ENCODE data around the gene RBMS3.
"Not testable (repeated sequence)": the region's sequence is repeated elsewhere in the genome, so short reads cannot be mapped to it uniquely, and the experiment has no call there.

The RBMS3 gene

DNA sequence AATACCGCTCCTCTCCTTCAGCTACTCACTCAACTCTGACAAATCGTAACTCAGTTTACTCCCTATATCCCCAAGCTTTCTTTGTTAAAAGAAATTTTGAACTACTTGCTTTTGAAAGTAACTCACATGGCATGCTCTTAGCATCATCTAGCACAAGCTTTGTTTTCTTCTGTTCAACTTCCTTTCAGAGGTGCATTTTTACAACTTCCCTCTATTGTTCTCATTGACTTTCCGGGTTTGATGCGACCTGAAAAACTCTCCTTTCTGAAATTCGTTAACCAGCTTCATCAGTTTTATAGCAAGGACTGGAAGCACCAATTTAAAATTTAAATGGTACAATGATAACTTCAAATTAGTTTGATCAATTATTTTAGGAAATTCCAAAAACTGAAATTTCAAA is 696.0 kb downstream of the RBMS3 start:
- no peak for DNase-seq (ENCODE audit: extremely low read depth in 1 of 2, low read depth in 1 of 2)

DNA sequence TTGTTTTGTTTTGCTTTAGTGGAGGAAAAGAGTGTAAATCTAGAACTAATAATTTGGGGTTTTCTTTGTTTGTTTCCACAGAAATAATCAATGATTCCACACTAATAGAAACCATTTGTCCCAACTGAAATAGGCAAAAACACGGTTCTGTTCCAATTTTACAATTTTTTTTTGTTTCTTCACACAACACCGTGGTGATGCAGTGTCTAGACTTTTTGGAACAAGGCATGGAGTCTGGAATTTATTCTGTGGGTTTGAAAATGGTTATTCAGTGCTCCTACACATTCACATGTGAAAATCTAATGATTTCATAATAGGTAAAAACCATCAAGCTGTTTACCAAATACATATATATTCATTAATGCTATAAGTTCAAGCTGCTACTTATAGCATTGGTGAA is 696.5 kb downstream of the RBMS3 start:
- DNase-seq (ENCODE audit: extremely low read depth in 1 of 2, low read depth in 1 of 2) = no peak

DNA sequence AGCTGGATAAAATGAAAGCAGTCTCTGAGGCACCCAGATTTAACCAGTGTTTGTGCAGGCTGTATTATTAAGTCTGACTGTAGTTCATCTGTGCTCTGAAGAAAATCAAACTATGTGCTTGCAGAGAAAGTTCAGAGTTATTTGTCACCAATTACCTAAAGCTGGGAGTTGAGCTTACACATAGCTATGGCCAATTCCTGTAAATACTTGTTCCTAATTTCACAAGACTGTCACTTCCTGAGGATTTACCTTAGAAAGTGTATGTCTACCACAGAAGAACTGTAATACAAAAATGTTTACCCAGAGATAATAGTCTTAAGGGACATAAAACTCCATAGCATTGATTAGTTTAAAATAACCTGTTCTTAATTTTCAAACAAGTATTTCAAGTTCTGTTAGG is 697.2 kb downstream of the RBMS3 start:
- no peak for DNase-seq (ENCODE audit: extremely low read depth in 1 of 2, low read depth in 1 of 2)

DNA sequence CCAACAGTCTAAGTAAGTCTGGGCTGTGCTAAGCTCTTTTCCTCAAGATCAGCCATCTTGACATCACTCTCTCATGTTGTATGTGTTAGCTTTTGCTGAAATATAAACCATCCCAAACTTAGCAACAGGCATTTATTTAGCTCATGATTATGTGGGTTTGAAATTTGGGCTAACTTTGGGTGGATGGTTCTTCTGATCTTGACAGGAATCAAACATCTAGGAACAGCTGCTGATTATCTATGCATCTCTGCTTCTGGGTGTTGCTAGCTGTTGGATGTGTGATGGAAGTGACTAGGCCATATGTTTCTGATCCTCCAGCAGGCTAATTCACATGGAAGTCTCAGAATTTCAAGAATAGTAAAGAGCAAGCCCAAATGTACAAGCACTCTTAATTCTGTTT is 710.3 kb downstream of the RBMS3 start:
- no peak for DNase-seq (ENCODE audit: extremely low read depth in 1 of 2, low read depth in 1 of 2)

DNA sequence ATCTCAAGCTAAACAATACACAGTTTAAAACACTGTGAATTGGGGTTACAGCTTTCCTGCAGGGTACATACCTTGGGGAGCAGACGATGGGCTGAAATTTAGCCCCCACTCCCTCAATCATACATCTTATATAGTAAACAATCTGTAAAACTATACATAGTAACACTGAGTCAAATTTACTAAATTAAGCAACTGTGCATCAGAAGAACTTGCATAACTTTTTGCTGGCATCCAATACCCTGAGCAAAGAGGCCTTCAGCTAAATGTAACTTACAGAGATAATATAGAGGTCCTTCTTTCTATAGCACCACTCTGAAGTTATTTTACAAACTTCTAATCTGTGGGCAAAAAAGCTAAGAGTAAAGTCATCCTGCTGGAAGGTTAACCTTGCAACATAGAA is 721.9 kb downstream of the RBMS3 start:
- no peak for DNase-seq (ENCODE audit: extremely low read depth in 1 of 2, low read depth in 1 of 2)

DNA sequence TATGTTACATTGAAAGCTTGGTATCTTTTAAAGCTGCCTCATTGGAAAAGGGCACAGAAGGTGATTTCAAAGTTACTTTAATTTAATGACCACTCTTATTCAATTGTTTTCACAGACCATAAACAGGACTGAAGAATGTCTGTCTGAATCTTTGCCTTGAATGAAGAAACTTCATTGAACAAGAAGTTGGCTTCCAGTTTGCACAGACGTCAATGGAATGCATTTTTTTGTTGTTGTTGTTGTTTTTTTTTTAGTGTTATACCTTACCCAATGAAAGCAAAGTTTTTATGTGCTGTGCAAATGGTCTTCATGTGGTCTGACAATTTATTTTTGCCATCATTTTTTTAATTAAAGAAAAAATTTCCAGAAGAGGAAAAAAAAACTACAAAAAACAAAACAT is 722.9 kb downstream of the RBMS3 start:
- no peak for DNase-seq (ENCODE audit: extremely low read depth in 1 of 2, low read depth in 1 of 2)

DNA sequence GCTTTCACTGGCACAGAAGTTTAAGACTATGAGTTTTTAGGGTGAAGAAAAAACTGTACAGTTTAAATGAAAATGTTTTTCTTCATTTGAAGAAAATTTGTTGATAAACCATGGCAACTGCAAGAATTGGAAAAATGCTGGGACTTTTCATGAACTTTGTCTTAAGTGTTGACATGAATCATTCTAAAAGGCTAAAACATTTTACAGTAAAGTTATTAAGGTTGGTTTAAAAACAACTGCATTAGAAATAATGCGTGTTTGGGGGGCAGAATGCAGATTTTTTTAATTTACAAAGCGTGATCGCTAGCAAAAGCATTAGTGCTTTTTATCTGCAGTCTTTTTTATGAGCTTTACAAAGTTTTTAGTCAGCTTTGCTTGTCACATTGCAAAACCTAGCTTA is 723.6 kb downstream of the RBMS3 start:
- DNase-seq (ENCODE audit: extremely low read depth in 1 of 2, low read depth in 1 of 2) = no peak

DNA sequence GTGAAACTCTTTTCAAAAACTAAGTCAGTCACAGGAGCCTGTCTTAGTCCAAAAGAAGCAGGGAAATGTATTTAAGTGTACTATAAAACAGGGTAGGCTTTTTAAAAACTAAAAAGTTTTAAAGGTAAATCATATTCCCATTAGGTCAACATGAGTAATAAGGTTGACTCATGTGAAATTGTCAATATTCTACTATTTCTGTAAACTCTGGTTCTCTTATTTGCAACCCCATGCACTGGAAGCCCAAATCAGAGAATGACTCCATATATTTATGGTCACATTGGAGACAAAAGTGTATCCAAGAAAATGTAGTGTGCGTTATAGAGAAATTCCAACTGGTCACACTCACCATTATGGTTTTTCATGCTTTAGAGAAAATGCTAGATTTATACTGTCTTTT is 725.2 kb downstream of the RBMS3 start:
- no peak for DNase-seq (ENCODE audit: extremely low read depth in 1 of 2, low read depth in 1 of 2)

DNA sequence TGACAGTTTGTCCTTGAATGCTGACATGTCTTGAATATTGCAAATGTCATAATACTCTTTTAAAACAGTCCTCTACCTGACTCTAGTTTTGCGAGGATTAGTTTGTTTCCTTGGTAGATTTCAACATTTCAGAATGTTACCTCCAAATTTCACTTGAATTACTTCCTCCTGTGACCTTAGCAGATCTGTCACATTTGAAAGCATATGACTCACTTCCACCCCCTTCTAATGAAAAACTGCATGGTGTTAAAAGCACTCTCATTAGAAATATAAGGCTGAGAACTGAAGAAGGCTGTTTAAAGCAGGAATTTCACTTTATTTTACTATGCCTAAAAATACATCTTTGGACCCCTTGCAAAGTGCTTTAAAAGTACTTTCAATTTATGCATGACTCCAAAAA is 726.8 kb downstream of the RBMS3 start:
- no peak for DNase-seq (ENCODE audit: extremely low read depth in 1 of 2, low read depth in 1 of 2)

DNA sequence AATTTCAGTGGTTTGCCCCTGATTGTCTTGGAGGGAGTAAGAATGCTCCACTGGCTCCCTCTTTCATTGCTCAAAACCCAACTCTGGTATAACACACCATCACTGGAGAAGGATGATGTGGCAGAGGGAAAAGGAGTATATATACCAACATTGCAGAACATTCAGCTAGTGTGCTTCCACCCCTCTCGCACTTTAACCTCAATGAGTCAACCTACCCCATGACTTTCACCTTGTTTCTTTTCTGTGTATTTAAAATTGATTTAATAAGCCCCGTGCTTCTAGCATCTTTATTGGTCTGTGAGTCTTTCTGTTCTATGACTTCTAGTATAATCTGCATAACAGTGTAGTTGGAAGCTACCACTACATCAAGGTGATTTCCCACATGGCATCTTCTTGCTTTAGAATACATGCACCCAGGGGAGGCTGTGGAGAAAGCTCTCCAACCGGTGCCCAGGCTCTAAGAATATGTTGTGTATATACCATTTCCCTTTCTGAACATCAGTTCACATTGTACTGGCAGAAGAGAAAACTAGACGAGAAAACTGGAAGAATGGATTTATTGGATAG is 730.4 kb downstream of the RBMS3 start:
- no peak for DNase-seq (ENCODE audit: extremely low read depth in 1 of 2, low read depth in 1 of 2)

DNA sequence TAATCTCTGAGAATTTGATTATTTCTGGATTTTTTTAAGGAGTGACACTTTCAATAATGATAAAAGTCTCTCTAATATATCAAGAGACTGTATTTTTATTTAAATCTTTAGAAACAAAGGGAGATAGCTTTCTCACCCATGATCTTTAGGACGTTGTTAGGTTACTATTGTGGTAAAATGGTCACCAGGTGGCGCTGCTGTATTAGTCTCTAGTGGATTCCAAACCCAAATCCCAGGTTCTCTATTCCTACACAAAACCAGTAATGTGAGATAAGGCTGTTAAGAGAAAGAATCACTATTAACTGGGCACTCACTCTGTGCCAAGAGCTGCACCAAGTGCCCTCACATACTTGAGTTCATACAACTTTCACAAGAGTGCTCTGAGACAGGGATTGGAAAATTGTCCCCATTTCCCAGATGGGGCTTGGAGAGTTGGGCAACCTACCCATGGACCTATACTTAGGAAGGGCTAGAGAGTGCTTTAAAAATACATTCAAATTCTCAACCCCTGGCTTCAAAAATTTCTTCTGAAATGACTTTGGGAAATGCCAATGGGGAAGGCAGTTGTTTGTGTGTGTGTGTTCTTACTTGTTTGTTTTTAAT is 732.2 kb downstream of the RBMS3 start:
- peak; percentile 1 to 8 for DNase-seq (ENCODE audit: extremely low read depth in 1 of 2, low read depth in 1 of 2)

DNA sequence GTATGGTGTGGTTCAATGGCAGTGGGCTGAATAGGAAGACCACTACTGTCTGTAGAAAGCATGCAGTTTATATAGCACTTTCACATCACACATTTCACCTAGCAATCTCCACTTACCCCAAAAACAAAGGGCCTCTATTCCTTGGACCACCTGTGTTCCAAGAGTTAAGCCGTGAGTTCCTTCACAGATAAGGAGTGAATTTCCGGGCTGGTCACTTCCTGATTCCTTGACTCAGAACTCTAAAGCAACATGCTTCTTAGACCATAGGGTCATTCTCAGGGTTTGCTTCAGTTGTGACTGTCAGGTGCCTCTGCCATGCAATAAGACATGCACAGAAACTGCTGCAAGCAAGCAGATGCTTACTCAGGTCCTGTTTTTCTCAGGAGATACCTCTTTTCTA is 737.0 kb downstream of the RBMS3 start:
- no peak for DNase-seq (ENCODE audit: extremely low read depth in 1 of 2, low read depth in 1 of 2)

DNA sequence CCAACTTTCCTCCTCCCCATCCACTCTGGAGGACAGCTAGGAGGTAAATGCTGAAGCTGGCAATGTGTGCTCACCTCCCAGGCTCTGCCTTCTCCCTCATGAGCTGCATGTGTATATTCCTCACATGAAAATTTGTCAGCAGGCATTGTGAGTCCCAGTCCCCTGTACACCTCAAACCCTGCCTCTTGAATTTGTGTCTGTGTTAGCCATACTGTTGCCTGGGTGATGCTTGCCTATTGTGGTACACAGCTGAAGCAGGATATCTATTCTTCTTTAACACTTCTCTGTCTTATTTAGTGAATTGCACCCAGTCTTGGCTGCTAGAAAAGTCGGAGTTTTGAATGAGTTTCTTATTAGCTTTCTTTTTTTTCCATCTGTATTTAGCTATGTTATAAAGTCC is 739.5 kb downstream of the RBMS3 start:
- no peak for DNase-seq (ENCODE audit: extremely low read depth in 1 of 2, low read depth in 1 of 2)

DNA sequence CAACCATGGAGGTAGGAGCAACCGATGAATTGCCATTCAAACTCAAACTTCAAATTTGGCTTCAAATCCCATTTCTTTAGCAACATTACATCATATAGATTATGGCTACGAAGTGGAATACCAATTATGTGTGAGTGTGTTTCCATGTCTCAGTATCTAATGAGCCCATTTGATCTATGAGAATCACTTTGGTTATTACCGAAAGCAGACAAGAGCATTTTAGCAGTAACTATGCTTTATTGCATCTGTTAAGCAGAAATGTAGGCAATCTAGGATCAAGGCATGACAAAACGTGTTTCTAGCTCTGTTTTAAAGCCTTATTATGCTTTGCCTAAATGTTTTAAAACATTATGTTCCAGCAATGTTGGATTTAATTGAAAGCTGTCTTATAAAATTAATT is 743.6 kb downstream of the RBMS3 start:
- no peak for DNase-seq (ENCODE audit: extremely low read depth in 1 of 2, low read depth in 1 of 2)

DNA sequence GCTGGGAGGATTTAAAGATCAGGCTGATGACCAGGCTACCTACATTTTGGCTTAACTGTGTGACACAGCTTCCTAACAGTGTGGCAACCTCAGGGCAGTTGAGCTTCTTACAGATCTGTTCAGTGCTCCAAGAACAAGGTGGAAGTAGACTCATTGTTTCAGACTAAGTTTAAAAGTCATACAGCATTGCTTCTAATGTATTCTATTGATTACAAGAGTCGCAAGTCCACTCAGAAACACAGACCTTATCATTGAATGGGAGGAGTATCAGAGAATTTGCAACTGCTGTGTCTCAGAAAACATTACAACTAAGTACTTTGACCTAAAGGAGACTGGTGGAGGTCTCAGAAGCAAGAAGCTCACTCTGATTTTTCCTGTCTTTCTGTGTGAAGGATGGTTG is 746.0 kb downstream of the RBMS3 start:
- no peak for DNase-seq (ENCODE audit: extremely low read depth in 1 of 2, low read depth in 1 of 2)

DNA sequence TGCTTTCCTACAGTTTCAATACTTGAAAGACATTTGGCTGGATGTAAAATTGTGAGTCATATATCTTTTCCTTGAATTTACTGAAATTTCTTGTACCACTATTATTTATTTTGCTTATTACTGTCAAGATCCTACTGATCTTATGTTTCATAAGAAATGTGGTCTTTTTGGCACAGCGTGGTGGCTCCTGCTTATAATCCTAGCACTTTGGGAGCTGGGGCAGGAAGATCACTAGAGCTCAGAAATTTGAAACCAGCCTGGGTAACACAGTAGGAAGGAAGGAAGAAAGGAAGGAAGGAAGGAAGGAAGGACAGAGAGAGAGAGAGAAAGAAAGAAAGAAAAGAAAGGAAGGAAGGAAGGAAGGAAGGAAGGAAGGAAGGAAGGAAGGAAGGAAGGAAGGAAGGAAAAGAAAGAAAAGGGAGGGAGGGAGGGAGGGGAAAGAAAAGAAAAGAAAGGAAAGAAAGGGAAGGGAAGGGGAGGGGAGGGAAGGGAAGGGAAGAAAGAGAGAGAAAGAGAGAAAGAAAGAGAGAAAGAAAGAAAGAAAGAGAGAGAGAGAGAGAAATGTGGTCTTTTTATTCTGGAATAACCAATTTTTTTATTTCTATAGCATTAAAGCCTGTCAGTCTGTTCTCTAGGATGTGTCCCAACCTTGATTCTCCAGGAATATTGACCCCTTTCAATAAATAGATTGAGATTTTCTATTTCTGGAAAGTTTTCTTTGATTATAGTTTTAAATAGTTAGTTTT is 753.5 kb downstream of the RBMS3 start:
- DNase-seq (ENCODE audit: extremely low read depth in 1 of 2, low read depth in 1 of 2) = no peak

DNA sequence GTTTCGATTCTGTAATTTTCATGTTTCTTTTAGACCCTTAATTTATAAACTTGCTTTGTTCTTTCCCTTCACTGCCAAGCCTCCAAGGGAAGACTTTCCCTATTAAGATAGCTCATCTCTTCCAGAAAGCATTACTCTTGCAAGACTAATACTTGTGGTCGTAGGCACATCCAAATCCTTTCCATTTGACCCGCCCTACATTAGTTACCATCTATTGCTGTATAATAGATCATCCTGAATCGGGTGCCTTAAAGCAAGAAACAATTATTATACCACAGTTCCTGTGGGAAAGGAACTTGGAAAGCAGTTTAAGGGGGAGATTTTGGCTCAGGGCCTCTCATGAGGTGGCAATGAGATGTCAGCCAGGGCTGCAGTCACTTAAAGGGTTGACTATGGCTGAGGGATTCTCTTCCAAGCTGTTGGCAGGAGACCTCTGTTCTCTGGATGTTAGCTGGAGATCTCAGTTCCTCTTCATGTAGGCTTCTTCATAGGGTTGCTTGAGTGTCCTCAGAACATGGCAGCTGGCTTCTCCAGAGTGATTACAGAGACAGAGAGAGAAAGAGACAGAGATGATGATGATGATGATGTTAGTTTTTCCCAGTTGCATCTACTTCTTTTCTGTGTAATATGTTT is 755.2 kb downstream of the RBMS3 start:
- no peak for DNase-seq (ENCODE audit: extremely low read depth in 1 of 2, low read depth in 1 of 2)

DNA sequence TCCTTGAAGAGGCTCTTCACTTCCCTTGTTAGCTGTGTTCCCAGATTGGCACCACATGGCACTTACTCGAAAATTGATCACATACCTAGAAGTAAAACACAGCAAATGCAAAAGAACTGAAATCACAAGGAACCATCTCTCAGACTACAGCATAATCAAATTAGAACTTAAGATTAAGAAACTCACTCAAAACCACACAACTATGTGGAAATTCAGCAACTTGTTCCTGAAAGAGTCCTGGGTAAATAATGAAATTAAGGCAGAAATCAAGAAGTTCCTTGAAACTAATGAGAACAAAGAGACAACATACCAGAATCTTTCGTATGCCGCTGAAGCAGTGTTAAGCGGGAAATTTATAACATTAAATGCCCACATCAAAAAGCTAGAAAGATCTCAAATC is 759.3 kb downstream of the RBMS3 start:
- DNase-seq (ENCODE audit: extremely low read depth in 1 of 2, low read depth in 1 of 2) = no peak

DNA sequence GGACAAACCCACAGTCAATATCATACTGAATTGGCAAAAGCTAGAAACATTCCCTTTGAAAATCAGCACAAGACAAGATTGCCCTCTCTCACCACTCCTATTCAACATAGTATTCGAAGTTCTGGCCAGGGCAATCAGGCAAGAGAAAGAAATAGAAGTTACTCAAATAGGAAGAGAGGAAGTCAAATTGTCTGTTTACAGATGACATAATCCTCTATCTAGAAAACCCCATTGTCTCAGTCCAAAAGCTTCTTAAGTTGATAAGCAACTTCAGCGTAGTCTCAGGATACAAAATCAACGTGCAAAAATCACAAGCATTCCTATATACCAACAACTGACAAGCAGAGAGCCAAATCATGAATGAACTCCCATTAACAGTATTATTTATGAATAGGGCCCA is 760.6 kb downstream of the RBMS3 start:
- DNase-seq (ENCODE audit: extremely low read depth in 1 of 2, low read depth in 1 of 2) = not testable (repeated sequence)

DNA sequence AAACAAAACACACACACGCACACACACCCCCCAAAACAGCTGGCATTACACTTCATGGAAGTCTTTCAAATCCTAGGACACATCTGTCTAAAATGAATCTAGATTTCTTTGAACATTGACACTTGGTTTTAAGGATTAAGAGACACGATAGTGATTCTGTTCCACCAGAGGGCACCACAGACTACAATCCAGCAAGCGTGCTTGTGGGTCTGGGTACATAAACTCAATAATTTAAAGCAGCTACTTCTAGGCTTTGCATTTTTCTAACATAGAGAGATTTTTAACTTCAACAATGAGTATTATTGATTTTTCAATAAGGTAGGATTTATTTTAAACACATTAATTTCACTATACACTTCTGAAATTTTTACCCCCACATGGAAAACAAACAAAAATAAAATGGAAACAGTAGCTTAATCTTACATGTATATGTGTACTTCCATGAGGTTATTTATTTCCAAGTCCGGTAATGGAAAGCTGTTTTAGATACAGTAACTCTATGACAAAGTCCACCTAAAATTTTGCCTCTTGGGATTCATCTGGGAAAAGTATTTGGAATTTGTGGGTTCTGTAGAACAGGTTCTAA is 761.5 kb downstream of the RBMS3 start:
- peak; percentile 19 to 28 for DNase-seq (ENCODE audit: extremely low read depth in 1 of 2, low read depth in 1 of 2)

DNA sequence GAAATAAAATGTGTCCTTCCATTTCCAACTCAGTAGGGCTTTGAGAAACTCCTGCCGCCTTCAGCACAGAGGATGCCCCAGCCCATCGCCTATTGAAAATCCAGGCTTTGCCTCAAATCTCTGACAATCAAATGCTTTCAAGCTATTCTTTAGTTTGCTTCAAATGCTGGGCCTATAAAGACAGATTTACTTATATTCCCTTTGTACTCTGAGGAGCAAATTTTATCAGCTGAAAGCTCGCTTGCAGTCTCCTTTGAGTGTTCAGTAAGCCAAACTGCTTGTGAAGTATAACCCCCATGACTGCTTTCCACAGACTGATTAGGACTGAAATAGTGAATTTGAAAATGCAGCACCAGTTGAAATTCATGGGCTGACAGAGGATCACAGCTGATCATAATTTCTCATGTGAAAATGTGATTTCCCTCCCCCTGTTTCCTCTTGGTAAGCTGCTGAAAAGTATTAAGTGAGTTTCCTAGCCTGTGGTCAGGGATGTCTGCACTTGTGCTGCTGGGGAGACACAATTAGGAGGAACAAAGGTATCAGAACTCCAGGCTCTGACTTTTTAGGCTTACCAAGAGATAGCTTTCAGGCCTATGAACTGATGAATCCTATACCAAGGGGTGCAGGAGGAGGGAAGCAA is 762.2 kb downstream of the RBMS3 start:
- DNase-seq (ENCODE audit: extremely low read depth in 1 of 2, low read depth in 1 of 2) = no peak

Data from activated CD8-positive, alpha-beta memory T cell treated with anti-CD3 and anti-CD28 coated beads for 1 hour (primary cell).